Fibroblast of the aortic adventitia (primary cell): ENCODE measurements around the gene METTL17. TPM values are rescaled to one million over a fixed set of nuclear protein-coding genes. Genes with fewer than 3 reads are reported as not detected.
"Not testable (repeated sequence)": the region's sequence is repeated elsewhere in the genome, so short reads cannot be mapped to it uniquely, and the experiment has no call there.

Experiments
- DNase-seq: peaks from one replicate; pipeline ENCODE4 v3.0.0-alpha.2; 2010; ENCODE audit warnings: low read depth
- H3K4me3 ChIP-seq: 2 replicates; pipeline ENCODE4 v1.5.1; 2011; ENCODE audit warnings: low read depth, mild to moderate bottlenecking, control low read depth, low read length, moderate library complexity
- CTCF ChIP-seq: IDR thresholded peaks from 2 replicates; pipeline ENCODE4 v1.5.1; 2011; ENCODE audit warnings: mild to moderate bottlenecking, low read length, control low read depth, inconsistent platforms; ENCODE audit not compliant: insufficient read depth
- total RNA-seq: library from RNA; depleted of rRNA; stranded (reverse); fragments of >200 nt; gene quantifications from 2 replicates; pipeline ENCODE4 v1.2.3, GENCODE V29; 2012; ENCODE audit warnings: low replicate concordance

METTL17 gene, protein sequence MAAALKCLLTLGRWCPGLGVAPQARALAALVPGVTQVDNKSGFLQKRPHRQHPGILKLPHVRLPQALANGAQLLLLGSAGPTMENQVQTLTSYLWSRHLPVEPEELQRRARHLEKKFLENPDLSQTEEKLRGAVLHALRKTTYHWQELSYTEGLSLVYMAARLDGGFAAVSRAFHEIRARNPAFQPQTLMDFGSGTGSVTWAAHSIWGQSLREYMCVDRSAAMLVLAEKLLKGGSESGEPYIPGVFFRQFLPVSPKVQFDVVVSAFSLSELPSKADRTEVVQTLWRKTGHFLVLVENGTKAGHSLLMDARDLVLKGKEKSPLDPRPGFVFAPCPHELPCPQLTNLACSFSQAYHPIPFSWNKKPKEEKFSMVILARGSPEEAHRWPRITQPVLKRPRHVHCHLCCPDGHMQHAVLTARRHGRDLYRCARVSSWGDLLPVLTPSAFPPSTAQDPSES
- 17.3 and 44.2 TPM in 2 replicates for total RNA-seq

GRCh38 chr14:20989787-20990600 is at the start of gene METTL17:
METTL17 (plus strand) TSS chr14:20989980; CDS start chr14:20990003, 23 bp downstream.
- TF ChIP-seq CTCF = peak; percentile 45
- peak within 1 kb of the TSS; percentile 89 for H3K4me3 ChIP-seq
- DNase-seq = peak; percentile 98

DNA sequence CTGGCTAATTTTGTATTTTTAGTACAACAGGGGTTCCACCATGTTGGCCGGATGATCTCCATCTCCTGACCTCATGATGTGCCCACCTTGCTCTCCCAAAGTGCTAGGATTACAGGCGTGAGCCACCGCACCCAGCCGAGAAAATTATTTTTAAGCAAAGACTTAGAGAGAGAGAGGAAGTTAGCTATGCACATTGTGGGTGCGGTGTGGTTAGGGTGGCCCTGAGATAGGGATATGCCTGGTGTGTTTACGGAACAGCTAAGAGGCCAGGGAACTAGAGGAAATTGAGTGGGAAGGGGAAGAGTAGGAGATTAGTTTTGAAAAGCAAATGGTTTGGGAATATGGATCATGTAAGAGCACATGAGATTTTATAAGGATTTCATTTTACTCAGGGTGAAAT is 44.6 kb upstream of the METTL17 start:
- not testable (repeated sequence) for H3K4me3 ChIP-seq, DNase-seq

DNA sequence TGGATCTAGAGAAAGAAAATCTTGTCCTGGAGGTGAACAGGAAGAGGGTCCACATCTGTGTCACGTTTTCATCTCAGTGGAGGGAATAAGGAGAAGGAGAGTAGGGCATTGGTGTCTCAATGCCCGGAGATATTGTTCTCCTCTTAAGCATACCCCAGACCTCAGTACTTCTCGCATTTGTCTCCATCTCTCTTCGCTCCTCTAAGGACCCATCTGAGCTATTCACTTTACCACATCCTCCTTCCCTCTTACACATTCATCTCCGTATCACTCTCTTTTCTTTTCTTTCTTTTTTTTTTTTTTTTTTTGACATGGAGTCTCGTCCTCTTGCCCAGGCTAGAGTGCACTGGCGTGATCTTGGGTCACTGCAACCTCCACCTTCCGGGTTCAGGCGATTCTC is 43.1 kb upstream of the METTL17 start:
- not testable (repeated sequence) for DNase-seq

DNA sequence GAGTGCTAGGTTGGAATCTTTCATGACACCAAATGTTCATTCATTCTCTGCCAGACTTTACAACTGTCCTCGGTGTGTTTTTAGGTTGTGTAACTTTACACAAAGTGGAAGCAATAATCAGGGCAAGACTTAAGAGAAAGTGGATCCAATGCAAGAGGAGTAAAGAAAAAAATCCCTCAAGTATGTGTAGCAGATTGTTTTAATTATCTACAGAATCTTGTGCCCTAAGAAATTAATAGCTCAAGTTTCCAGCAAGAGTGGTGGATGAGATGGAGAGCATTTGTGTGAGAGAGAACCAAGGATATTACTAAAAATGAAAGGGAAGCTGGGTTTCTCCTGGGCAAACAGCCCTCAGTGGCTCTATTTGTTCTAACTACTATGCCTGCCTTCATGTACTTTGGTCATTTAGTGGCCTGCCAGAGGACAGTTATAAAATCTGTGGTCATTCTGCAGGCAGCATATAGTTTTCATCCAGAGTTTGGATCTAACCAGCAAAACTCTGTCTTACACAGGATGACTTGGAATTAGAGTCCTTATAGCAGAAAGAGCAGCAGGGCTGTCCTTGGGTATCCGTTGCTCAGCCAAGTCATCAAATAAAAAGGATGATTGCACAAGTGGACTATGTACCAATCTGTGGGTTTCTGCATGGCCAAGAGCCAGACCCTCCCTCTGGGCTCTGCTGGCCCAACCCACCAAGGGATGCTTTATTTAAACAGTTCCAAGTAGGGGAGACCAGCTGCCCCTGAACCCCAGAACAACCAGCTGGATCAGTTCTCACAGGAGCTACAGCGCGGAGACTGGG is 34.8 kb upstream of the METTL17 start, which contains the start of gene RNASE2:
TSS of gene RNASE2 (plus strand) at position 752 of the 802 bp plus-strand sequence. CDS start 285 bp downstream, outside the sequence.
- not testable (repeated sequence) for H3K4me3 ChIP-seq, DNase-seq

More for the DNA sequence above, 43.1 kb upstream of the METTL17 start:
- not testable (repeated sequence) for H3K4me3 ChIP-seq

DNA sequence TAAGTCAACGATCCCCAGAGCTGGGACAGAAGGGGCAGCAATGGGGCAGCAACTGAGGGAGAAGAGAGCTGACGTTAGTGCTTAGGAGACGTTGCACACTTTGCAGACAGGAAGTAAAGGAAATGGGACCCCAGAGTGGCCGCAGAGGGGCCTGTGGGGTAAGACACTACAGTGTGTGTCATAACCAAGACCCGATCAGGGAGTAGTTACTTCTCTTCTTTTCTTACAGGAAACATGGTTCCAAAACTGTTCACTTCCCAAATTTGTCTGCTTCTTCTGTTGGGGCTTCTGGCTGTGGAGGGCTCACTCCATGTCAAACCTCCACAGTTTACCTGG is 34.3 kb upstream of the METTL17 start:
- not testable (repeated sequence) for DNase-seq, H3K4me3 ChIP-seq

DNA sequence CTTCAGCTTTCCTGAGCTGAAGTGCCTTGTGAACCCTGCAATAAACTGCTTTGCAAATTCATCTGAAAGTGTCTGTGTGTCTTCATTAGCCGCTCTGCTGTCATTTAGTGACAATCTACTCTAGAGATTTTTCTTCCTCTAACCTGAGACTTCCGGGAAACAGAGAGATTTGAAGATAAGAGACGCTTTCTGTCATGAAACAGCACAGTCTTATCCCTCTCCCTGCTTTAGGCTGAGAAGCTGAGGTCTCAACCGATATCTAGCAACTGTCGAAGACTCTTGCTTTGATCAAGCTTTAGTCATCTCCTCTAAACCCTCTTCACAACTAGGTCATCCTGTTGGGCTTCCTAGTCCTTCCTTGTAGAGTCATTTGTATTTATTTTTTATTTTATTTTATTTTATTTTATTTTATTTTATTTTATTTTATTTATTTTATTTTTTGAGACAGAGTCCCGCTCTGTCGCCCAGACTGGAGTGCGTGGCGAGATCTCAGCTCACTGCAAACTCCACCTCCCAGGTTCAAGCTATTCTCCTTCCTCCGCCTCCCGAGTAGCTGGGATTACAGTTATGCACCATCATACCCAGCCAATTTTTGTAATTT is 33.3 kb upstream of the METTL17 start:
- no peak for DNase-seq
- H3K4me3 ChIP-seq = no peak overlapping the region
- TF ChIP-seq CTCF = no peak

GRCh38 chr14:20958946-20959345 is 30.8 kb upstream of the METTL17 start:
- H3K4me3 ChIP-seq, DNase-seq: not testable (repeated sequence)

- no peak for DNase-seq
- no peak for TF ChIP-seq CTCF
Observed at GRCh38 chr14:20969336-20969735, 20.4 kb upstream of the METTL17 start.

GRCh38 chr14:20970647-20970982 is 19.2 kb upstream of the METTL17 start:
- TF ChIP-seq CTCF = no peak
- peak overlapping the region; percentile 73 for H3K4me3 ChIP-seq
- no peak for DNase-seq

More at GRCh38 chr14:20969336-20969735, 20.4 kb upstream of the METTL17 start:
- no peak overlapping the region for H3K4me3 ChIP-seq
